ENCODE results near the gene SIRT2. TPM values are rescaled to one million over a fixed set of nuclear protein-coding genes. Genes with fewer than 3 reads are reported as not detected.
A peak's percentile ranks its signal among the peaks of the same experiment; 100 is the strongest.

Gene SIRT2
- total and polyA plus RNA-seq, 2 donors from 2014 or later = 36.0 to 56.9 TPM

- DNase-seq (no peak), FAIRE-seq (no peak)
- H3K9ac ChIP-seq (ENCODE audit: low read length in 3 of 3) = no peak overlapping the region
- intact Hi-C loops (cut with DNase I) = no loop called here
- H3K9me3 ChIP-seq (ENCODE audit: control insufficient read depth in 2 of 3, insufficient read depth in 1 of 3, low read length in 3 of 3) = no peaks in the 10 kb centered on the region
- H3K27ac ChIP-seq (ENCODE audit: low read depth in 2 of 2, low read length in 2 of 2) = peak overlapping the region in 1 of 2 donors; percentile 98
- peak overlapping the region in 1 of 3 donors; percentile 92 for H3K4me3 ChIP-seq (ENCODE audit: low read length in 3 of 3)
- no peak for TF ChIP-seq CTCF (IDR thresholded peaks at IDR 0.05; ENCODE audit: borderline replicate concordance, extremely low read depth, insufficient read depth)
- H3K27me3 ChIP-seq (ENCODE audit: control insufficient read depth, insufficient read depth, low read length) = no peaks in the 10 kb centered on the region
- H3K4me1 ChIP-seq (ENCODE audit: control insufficient read depth in 2 of 3, insufficient read depth in 2 of 3, low read depth in 1 of 3, low read length in 3 of 3) = peaks cover 0 to 24% (median 8%) of the 10 kb centered on the region in 3 donors
- H3K36me3 ChIP-seq (ENCODE audit: control insufficient read depth in 2 of 3, insufficient read depth in 3 of 3, low read length in 3 of 3) = no peaks in the 10 kb centered on the region
These were observed 46.2 kb downstream of the SIRT2 start for GRCh38 chr19:38853214-38853613.

- H3K4me3 ChIP-seq (ENCODE audit: low read length in 3 of 3) = peak overlapping the region; percentile 48 to 92 (median 61)
- DNase-seq (peak in 4 of 5 donors; percentile 59 to 92 (median 86)), FAIRE-seq (no peak)
- peaks cover 0 to 29% (median 10%) of the 10 kb centered on the region in 3 donors for H3K4me1 ChIP-seq (ENCODE audit: control insufficient read depth in 2 of 3, insufficient read depth in 2 of 3, low read depth in 1 of 3, low read length in 3 of 3)
- intact Hi-C loops (cut with DNase I) = no loop called here
- peak overlapping the region; percentile 32 to 87 (median 41) for H3K9ac ChIP-seq (ENCODE audit: low read length in 3 of 3)
- H3K36me3 ChIP-seq (ENCODE audit: control insufficient read depth in 2 of 3, insufficient read depth in 3 of 3, low read length in 3 of 3) = peaks cover 2 to 4% (median 3%) of the 10 kb centered on the region in 3 donors
- H3K9me3 ChIP-seq (ENCODE audit: control insufficient read depth in 2 of 3, insufficient read depth in 1 of 3, low read length in 3 of 3) = no peaks in the 10 kb centered on the region
- H3K27me3 ChIP-seq (ENCODE audit: control insufficient read depth, insufficient read depth, low read length) = no peaks in the 10 kb centered on the region
- TF ChIP-seq CTCF (IDR thresholded peaks at IDR 0.05; ENCODE audit: borderline replicate concordance, extremely low read depth, insufficient read depth) = no peak
- peak overlapping the region; percentile 98 for H3K27ac ChIP-seq (ENCODE audit: low read depth in 2 of 2, low read length in 2 of 2)
These were observed 47.0 kb downstream of the SIRT2 start for GRCh38 chr19:38852231-38853044.

DNA sequence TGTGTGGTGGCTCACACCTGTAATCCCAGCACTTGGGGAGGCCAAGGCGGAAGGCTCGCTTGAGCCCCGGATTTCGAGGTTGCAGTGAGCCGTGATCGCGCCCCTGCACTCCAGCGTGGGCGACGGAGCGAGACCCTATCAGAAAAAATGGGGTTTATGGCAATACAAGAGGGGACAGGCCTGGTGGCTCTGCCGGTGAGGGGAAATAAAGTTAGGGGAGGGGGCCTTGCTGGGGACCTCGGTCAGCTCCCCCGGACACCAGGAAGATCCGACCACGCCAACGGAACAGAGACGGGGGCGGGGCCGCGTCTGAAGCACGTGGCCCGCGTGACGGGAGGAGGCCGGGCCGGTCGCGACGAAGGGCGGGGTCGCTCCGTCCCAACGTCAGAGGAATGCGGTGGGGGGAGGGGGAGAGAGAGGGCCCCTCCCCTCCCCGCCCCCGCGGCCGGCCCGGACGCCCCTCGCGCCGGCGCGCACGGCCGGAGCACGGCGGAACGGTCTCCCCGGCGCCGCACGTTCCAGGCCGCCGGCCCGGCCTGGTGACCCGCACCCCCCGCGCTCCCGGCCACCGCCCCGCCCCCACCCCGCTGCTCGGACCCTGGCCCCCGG is 47.7 kb downstream of the SIRT2 start:
- Histone ChIP-seq H3K9ac (ENCODE audit: low read length in 3 of 3) (peak overlapping the region; percentile 44 to 97 (median 93)), H3K9me3 (ENCODE audit: control insufficient read depth in 2 of 3, insufficient read depth in 1 of 3, low read length in 3 of 3) (no peaks in the 10 kb centered on the region), H3K36me3 (ENCODE audit: control insufficient read depth in 2 of 3, insufficient read depth in 3 of 3, low read length in 3 of 3) (peaks cover 2 to 11% (median 10%) of the 10 kb centered on the region in 3 donors), H3K27me3 (ENCODE audit: control insufficient read depth, insufficient read depth, low read length) (no peaks in the 10 kb centered on the region), H3K27ac (ENCODE audit: low read depth in 2 of 2, low read length in 2 of 2) (peak overlapping the region; percentile 99), H3K4me1 (ENCODE audit: control insufficient read depth in 2 of 3, insufficient read depth in 2 of 3, low read depth in 1 of 3, low read length in 3 of 3) (peaks cover 0 to 31% (median 15%) of the 10 kb centered on the region in 3 donors), H3K4me3 (ENCODE audit: low read length in 3 of 3) (peak overlapping the region; percentile 62 to 96 (median 83))
- FAIRE-seq (no peak), DNase-seq (peak; percentile 92 to 98 (median 96))
- intact Hi-C loops (cut with DNase I) = no loop called here
- no peak for TF ChIP-seq CTCF (IDR thresholded peaks at IDR 0.05; ENCODE audit: borderline replicate concordance, extremely low read depth, insufficient read depth)

All from kidney (tissue), 14 donors.